Natural killer cell (primary cell): ENCODE results near the gene TFRC. TPM values are rescaled to one million over a fixed set of nuclear protein-coding genes. Genes with fewer than 3 reads are reported as not detected.

Experiments used
- ATAC-seq, 3 donors: fragments of 150-1000 bp in 2 of 3; fragments of 200-7000 bp in 1 of 3; cut with Tn5 transposase; 1 replicate in 1 of 3; 2 replicates in 2 of 3; pipeline ENCODE4 v1.10.0; 2021; ENCODE audit warnings: mild to moderate bottlenecking in 2 of 3, moderate library complexity in 2 of 3
- DNase-seq, 2 donors: peaks; one replicate each; pipeline versions ENCODE4 v3.0.0 to v3.0.0-alpha.2; 2013 to 2021; ENCODE audit warnings: mixed read lengths in 1 of 2
- H3K27ac ChIP-seq: one replicate; pipeline ENCODE4 v1.5.1; 2013; ENCODE audit warnings: mild to moderate bottlenecking, low read length
- H3K27me3 ChIP-seq: one replicate; pipeline ENCODE4 v1.6.1; 2013; ENCODE audit warnings: low read length; ENCODE audit not compliant: control insufficient read depth, insufficient read depth
- H3K36me3 ChIP-seq: one replicate; pipeline ENCODE4 v1.6.1; 2013; ENCODE audit warnings: low read length; ENCODE audit not compliant: control insufficient read depth, insufficient read depth
- H3K4me1 ChIP-seq: one replicate; pipeline ENCODE4 v1.6.1; 2013; ENCODE audit warnings: low read length; ENCODE audit not compliant: control insufficient read depth, insufficient read depth
- H3K4me3 ChIP-seq: one replicate; pipeline ENCODE4 v1.5.1; 2013; ENCODE audit warnings: low read length
- H3K9me3 ChIP-seq: one replicate; pipeline ENCODE4 v1.6.1; 2013; ENCODE audit warnings: low read length; ENCODE audit not compliant: control insufficient read depth, insufficient read depth
- H3K27ac Mint-ChIP-seq, 2 donors: one replicate each; pipeline ENCODE4 v1.8.0; 2022; ENCODE audit warnings: mild to moderate bottlenecking in 2 of 2, mixed read lengths in 2 of 2, moderate library complexity in 1 of 2
- H3K27me3 Mint-ChIP-seq, 2 donors: one replicate each; pipeline ENCODE4 v1.8.0; 2022; ENCODE audit warnings: low read depth in 2 of 2, mixed read lengths in 2 of 2
- H3K36me3 Mint-ChIP-seq: one replicate; pipeline ENCODE4 v1.8.0; 2022; ENCODE audit warnings: mixed read lengths
- H3K4me1 Mint-ChIP-seq, 2 donors: one replicate each; pipeline ENCODE4 v1.8.0; 2022; ENCODE audit warnings: mixed read lengths in 2 of 2
- H3K4me3 Mint-ChIP-seq: one replicate; pipeline ENCODE4 v1.8.0; 2022; ENCODE audit warnings: mild to moderate bottlenecking, moderate library complexity, mixed read lengths
- H3K9me3 Mint-ChIP-seq, 2 donors: one replicate each; pipeline ENCODE4 v1.8.0; 2022; ENCODE audit warnings: mixed read lengths in 2 of 2
- WGBS: methylation state at CpG from one replicate; pipeline ENCODE4 v1.1.7; 2013; ENCODE audit warnings: missing lambda C conversion rate; ENCODE audit not compliant: insufficient coverage; 5-methylcytosine and 5-hydroxymethylcytosine counted together
- intact Hi-C: fragments of 100-400 bp; cut with micrococcal nuclease; formaldehyde crosslinking; loops from one replicate; pipeline ENCODE4 v1.14.2; 2022
- total RNA-seq, 4 donors: library from RNA; stranded (reverse); fragments of 120-200 nt in 1 of 4; gene quantifications; one replicate each; pipeline versions ENCODE4 v1.2.3 to v1.2.4, GENCODE V29; 2013 to 2022
- TF ChIP-seq, protein P1 (sequence below): fragments of 200-600 bp; IDR thresholded peaks from one replicate; pipeline ENCODE4 v1.8.0; 2022; ENCODE audit warnings: antibody characterized with exemption

TFRC gene
- total RNA-seq, 3 donors from 2014 or later (not counting 1 experiment from before 2014, with no cell fraction given) = 74.3 to 111 (median 78.3) TPM

GRCh38 chr3:196050597-196050996 lies 31.3 kb downstream of the TFRC start:
- TF ChIP-seq, protein P1, sequence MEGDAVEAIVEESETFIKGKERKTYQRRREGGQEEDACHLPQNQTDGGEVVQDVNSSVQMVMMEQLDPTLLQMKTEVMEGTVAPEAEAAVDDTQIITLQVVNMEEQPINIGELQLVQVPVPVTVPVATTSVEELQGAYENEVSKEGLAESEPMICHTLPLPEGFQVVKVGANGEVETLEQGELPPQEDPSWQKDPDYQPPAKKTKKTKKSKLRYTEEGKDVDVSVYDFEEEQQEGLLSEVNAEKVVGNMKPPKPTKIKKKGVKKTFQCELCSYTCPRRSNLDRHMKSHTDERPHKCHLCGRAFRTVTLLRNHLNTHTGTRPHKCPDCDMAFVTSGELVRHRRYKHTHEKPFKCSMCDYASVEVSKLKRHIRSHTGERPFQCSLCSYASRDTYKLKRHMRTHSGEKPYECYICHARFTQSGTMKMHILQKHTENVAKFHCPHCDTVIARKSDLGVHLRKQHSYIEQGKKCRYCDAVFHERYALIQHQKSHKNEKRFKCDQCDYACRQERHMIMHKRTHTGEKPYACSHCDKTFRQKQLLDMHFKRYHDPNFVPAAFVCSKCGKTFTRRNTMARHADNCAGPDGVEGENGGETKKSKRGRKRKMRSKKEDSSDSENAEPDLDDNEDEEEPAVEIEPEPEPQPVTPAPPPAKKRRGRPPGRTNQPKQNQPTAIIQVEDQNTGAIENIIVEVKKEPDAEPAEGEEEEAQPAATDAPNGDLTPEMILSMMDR = no peak
- peaks cover 18% of the 10 kb centered on the region for H3K36me3 Mint-ChIP-seq
- intact Hi-C loops = no loop called here
- H3K27ac Mint-ChIP-seq = no peak overlapping the region
- H3K9me3 ChIP-seq = no peaks in the 10 kb centered on the region
- ATAC-seq (no peak), DNase-seq (no peak)
- H3K4me3 Mint-ChIP-seq = no peak overlapping the region
- peaks cover 68% of the 10 kb centered on the region for H3K36me3 ChIP-seq
- H3K4me1 Mint-ChIP-seq = no peaks in the 10 kb centered on the region
- no peak overlapping the region for H3K27ac ChIP-seq
- H3K9me3 Mint-ChIP-seq = no peaks in the 10 kb centered on the region
- no peaks in the 10 kb centered on the region for H3K27me3 ChIP-seq
- no peak overlapping the region for H3K4me3 ChIP-seq
- H3K4me1 ChIP-seq = no peaks in the 10 kb centered on the region
- 96% methylated on average over 2 of the region's 3 CpGs for WGBS
- H3K27me3 Mint-ChIP-seq = no peaks in the 10 kb centered on the region

GRCh38 chr3:196049653-196050052 lies 32.2 kb downstream of the TFRC start:
- no peak overlapping the region for H3K27ac Mint-ChIP-seq
- WGBS = 90% methylated on average over 11 of the region's 11 CpGs
- no peaks in the 10 kb centered on the region for H3K4me1 Mint-ChIP-seq

DNA sequence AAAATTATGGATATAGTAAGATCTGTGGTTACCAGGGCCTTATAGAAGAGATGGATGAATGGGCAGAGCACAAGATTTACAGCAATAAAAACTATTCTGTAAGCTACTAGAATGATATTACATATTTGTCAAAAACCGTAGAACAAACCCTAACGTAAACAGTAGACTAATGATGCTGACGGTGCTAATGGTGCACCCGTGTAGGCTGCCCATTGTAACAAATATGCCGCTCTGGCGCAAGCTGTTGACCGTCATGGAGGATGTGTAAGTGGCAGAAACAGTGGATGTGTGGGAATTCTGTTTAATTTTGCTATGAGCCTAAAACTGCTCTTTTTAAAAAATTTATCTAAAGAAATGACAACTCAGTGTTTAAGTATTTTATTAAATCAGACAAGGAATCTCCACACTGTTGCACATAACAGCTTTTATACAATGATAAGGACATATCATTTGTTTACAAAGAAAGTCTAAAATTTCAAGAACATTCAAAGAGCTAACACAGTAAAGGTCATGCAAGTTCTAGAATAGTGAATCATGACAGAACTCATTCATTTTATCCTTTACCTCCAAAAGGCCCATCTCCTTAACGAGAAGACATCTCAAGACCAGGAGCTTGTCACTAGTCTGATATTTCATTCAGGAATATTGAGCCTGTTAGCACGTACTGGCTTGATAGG lies 32.8 kb downstream of the TFRC start:
- ATAC-seq (no peak), DNase-seq (no peak)
- no peak overlapping the region for H3K4me3 ChIP-seq
- H3K4me1 Mint-ChIP-seq = no peaks in the 10 kb centered on the region
- WGBS = 92% methylated on average over 9 of the region's 9 CpGs
- H3K27ac Mint-ChIP-seq = no peak overlapping the region
- H3K36me3 Mint-ChIP-seq = peaks cover 6% of the 10 kb centered on the region
- H3K4me1 ChIP-seq = no peaks in the 10 kb centered on the region
- H3K9me3 Mint-ChIP-seq = no peaks in the 10 kb centered on the region
- peaks cover 53% of the 10 kb centered on the region for H3K36me3 ChIP-seq
- H3K4me3 Mint-ChIP-seq = no peak overlapping the region
- intact Hi-C loops = no loop called here
- H3K9me3 ChIP-seq = no peaks in the 10 kb centered on the region
- H3K27me3 Mint-ChIP-seq = no peaks in the 10 kb centered on the region
- no peak overlapping the region for H3K27ac ChIP-seq
- TF ChIP-seq, protein P1 = no peak
- H3K27me3 ChIP-seq = no peaks in the 10 kb centered on the region

More at GRCh38 chr3:196049653-196050052, 32.2 kb downstream of the TFRC start:
- no peak for DNase-seq
- H3K9me3 ChIP-seq = no peaks in the 10 kb centered on the region
- no peak overlapping the region for H3K4me3 ChIP-seq
- ATAC-seq = no peak
- no peaks in the 10 kb centered on the region for H3K27me3 ChIP-seq
- H3K36me3 ChIP-seq = peaks cover 59% of the 10 kb centered on the region
- intact Hi-C loops = no loop called here
- TF ChIP-seq, protein P1 = no peak
- H3K4me1 ChIP-seq = no peaks in the 10 kb centered on the region
- no peak overlapping the region for H3K27ac ChIP-seq
- Mint-ChIP-seq H3K9me3 (no peaks in the 10 kb centered on the region), H3K27me3 (no peaks in the 10 kb centered on the region), H3K4me3 (no peak overlapping the region), H3K36me3 (peaks cover 8% of the 10 kb centered on the region)
